ENCODE data around the gene NR2F1-AS1.

The NR2F1-AS1 gene

DNA sequence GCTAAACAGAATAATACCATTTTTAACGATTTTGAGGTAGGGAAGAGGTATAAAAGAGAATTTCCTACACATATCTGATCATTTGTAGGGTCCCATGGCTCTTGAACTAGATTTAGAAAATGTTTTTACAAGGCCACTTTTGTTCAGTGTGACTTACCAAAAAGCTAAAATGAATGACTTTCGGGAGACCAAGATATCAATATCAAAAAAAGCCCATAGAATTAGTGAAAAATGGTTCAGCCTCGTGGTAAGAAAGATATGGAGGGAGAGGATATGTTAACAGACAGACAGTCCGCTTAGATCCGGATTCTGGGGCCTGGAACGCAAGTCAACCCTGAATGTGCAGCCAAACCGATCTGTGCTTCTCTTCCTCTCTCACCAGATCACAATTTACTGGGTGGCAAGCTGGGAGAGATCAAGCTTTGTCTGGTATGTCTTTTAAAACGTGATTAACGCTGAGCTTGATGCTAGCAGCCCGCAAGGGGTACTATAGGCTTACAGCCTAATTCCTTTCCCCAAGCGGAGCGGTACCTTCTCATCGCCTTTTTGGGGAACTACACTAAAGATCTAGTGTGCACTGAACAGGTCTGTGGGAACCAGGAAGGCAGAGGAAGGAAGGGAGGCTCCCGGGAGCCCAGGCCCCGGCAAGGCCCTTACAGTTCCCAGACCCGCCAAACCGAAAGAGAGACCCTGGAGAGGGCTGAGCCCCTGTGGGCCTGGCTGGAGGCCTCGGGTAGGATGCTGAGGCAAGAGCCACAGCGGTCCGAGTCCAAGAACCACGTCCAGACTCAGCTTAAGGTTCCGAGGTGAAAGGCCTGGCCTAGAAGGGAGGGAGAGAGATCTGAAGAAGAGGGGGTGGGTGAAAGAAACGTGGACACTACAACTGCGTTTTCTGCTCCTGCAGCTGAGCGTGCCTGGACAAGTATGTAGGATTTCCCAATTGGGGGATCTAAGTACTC, 2.9 kb downstream of the NR2F1-AS1 start:
- H3K4me3 ChIP-seq (ENCODE audit: low read depth, low read length), result no peak overlapping the region
- TF ChIP-seq, protein P1, sequence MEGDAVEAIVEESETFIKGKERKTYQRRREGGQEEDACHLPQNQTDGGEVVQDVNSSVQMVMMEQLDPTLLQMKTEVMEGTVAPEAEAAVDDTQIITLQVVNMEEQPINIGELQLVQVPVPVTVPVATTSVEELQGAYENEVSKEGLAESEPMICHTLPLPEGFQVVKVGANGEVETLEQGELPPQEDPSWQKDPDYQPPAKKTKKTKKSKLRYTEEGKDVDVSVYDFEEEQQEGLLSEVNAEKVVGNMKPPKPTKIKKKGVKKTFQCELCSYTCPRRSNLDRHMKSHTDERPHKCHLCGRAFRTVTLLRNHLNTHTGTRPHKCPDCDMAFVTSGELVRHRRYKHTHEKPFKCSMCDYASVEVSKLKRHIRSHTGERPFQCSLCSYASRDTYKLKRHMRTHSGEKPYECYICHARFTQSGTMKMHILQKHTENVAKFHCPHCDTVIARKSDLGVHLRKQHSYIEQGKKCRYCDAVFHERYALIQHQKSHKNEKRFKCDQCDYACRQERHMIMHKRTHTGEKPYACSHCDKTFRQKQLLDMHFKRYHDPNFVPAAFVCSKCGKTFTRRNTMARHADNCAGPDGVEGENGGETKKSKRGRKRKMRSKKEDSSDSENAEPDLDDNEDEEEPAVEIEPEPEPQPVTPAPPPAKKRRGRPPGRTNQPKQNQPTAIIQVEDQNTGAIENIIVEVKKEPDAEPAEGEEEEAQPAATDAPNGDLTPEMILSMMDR (IDR thresholded peaks at IDR 0.05; ENCODE audit: borderline replicate concordance, insufficient read depth, low read depth, low read length), result no peak

DNA sequence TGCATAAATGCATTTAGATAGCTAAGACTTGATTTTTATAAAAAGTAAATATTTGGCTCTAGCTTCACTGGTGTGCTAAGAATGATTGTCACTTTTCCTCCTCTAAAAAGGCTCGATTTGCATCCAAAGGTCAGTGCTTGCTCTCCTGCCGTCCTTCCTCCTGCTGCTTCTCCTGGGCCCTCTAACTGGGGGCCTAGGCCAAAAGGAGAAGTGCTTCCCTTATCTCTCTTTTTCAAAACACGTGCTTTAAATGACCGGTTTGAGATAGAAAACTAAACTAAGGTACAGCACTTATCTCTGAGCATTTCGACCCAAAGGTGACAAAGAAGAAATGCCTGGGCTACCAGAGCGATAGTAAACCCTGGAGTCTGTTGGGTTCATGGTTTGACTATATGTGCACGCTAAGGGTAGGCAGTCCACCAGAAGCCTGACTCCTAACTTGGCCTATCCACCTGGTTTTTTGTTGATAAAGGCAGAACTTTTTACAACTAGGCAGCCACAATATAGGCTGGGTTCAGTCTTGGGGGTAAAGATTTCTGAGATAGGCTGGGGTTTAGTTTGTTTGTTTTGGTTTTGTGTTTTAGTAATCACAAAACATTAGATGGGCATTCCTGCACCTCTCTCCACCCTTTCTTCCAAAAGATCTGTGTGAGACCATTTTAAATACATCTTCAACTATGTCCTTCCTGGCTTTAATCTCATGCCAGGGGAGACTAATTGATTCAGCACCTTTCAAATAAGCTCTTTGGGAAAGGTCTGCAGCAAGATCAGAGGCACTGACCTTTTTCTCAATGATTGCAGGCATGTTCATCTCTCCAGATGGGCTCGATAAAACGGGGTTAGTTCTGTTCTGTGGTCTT, 3.8 kb downstream of the NR2F1-AS1 start:
- no peak overlapping the region for H3K4me3 ChIP-seq (ENCODE audit: low read depth, low read length)
- TF ChIP-seq, protein P1 (IDR thresholded peaks at IDR 0.05; ENCODE audit: borderline replicate concordance, insufficient read depth, low read depth, low read length), result no peak

DNA sequence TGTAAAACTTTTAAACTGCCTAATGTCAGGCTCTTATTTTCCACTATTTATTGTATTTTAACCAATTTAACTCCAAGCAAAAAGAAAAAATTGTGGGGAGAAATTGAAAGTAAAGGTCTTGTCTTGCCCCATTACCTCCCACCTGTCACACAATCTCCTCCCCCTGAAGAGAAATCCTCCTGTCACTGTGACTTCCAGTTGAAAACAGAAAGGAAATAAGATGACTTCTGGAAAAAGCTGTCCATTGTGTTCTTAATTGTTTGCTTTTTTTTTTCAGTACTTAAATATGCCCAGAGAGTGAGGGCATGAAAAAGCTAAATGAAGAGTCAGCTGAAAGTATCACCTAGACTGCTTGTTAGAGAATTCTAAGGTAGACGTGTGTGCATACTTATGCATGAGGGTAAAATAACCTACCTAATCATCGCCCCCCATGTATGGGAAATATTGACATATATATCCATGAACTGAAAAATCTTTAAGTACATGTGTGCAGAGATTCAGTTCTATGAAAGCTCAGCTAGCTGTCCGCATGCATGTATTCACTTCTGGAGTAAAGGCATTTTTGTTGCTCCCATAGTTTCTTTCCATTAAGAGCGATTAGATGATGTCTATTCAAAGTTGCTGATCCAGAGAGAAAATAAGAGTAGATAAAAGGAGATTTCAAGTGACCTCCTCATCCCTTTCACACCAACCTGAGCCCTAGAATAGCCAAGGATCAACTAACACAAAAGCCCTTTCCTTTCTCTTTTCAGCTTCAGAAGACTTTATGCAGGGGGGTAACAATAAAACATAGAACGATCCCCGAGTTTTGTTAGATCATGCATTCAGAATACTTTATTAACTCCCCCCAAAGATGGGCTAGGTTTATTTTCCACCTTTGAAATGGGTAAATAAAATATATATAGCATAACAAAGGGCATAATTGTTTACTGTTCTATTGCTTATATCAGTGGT, 5.3 kb downstream of the NR2F1-AS1 start:
- TF ChIP-seq, protein P1 (IDR thresholded peaks at IDR 0.05; ENCODE audit: borderline replicate concordance, insufficient read depth, low read depth, low read length), result no peak
- H3K4me3 ChIP-seq (ENCODE audit: low read depth, low read length), result no peak overlapping the region

DNA sequence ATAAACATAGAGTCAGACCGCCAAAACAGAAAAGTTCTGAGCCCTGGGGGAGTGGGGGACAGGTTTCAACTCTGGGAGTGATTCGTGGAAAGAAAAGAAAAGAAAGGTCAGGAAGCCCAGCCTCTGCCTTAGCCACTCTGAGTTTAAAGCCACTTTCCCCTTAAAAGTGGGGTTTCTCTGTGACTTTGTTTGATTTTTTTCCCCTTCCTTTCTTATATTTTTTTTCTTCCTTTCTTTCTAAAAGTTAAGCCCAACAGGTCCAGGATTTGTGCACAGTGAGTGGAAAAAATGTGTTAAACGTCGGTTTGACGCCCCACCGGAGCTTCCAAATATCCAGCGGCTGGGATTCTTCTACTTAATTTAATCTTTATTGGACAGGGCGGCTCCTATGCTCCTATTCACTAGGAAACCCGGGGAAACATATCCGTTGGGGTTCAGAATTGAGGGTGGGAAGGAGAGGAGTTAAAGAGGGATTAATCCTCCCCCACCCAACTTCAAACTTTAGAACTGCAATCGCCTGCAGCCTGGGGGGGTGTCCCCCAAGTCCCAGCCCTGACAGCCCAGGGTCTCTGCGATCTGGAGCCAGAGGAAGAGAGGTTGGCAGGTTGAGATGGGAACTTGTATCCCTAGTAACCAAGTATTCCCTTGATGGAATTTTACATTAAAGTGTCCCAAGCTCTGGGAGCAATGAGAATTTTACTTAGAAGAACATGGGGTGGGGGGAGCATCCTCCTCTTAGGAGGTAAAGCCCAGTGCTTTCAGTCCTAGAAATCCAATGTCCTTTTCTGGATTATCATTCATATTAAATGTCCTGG, 6.3 kb downstream of the NR2F1-AS1 start:
- no peak overlapping the region for H3K4me3 ChIP-seq (ENCODE audit: low read depth, low read length)
- TF ChIP-seq, protein P1 (IDR thresholded peaks at IDR 0.05; ENCODE audit: borderline replicate concordance, insufficient read depth, low read depth, low read length), result no peak

DNA sequence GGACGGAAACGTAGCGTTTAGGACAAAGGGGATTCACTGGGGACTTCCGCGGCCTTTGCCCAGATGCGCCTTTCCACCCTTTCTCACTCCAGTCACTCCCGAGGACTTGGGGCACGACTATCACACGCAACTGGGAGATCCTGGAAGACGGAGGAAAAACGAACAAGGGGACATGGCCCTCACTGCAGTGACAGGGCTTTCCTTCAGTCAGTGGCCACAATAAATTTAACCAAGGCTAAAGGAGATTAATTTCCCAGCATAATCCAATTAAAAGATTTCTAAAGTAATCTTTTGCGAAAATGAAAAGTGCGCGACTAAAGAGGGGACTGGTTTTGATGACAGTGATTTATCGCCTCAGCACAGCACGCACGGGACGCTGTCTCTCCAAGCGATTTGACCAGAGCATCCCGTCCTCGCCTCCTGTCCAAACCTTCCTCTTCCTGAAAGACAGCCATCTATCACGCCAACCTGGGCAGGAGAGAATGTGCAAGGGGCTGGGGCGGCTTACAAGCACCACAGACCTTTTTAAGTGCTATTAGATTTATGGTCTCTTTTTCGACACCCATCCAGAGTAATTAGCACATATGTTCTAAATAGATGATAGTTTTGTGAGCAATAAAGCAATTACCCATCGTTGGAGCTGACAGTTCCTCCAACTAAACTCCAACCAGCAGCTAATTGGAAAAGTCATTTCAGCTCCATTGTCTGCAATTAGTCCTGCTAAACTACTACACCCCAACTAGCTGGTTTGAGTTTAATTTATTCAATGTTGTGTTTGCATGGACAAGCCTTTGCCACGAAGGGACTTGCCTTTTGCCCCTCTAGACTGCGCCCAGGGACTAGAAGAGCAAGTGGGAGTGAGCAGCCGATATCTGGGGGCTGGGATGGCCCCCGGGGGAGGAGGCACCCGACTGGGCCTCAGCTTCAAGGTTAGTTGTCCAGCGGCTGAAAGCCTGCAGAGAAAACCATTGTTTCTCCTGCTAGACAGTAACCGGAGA, 7.4 kb downstream of the NR2F1-AS1 start:
- TF ChIP-seq, protein P1 (IDR thresholded peaks at IDR 0.05; ENCODE audit: borderline replicate concordance, insufficient read depth, low read depth, low read length), result no peak
- no peak overlapping the region for H3K4me3 ChIP-seq (ENCODE audit: low read depth, low read length)

Data from GM12875 (cell line).